22Rv1 (cell line): ENCODE results near the gene SLC22A17.

Experiments
- CTCF ChIP-seq: fragments of 450-650 bp; IDR thresholded peaks from 2 replicates; pipeline ENCODE4 v1.5.1; 2017; ENCODE audit warnings: mild to moderate bottlenecking
- ZFX ChIP-seq: fragments of 450-650 bp; IDR thresholded peaks from 2 replicates; pipeline ENCODE4 v1.6.1; 2017; ENCODE audit warnings: antibody characterized with exemption, borderline replicate concordance

- no peak for TF ChIP-seq CTCF
- no peak for TF ChIP-seq ZFX
Observed at GRCh38 chr14:23373041-23373440, 20.4 kb upstream of the SLC22A17 start.
